ENCODE measurements around the gene TRMT2A.

Gene TRMT2A

GRCh38 chr22:20111045-20111688, 5.9 kb downstream of the TRMT2A start:
- Mint-ChIP-seq H3K4me1 (peaks cover 5% of the 10 kb centered on the region), H3K4me3 (peak overlapping the region in 1 of 3 experiments; percentile 54), H3K27me3 (ENCODE audit: low read depth) (no peaks in the 10 kb centered on the region), H3K9me3 (no peaks in the 10 kb centered on the region), H3K27ac (peak overlapping the region in 1 of 3 experiments; percentile 23), H3K36me3 (ENCODE audit: low read depth) (peaks cover 28% of the 10 kb centered on the region)
- TF ChIP-seq CTCF (IDR thresholded peaks at IDR 0.05; ENCODE audit: unreplicated experiment in 3 of 3), result peak in 2 of 3 experiments; percentile 18 to 34

- peak overlapping the region in 1 of 3 experiments; percentile 23 for H3K27ac Mint-ChIP-seq
- TF ChIP-seq CTCF (IDR thresholded peaks at IDR 0.05; ENCODE audit: unreplicated experiment in 3 of 3), result no peak
- H3K9me3 Mint-ChIP-seq, result no peaks in the 10 kb centered on the region
- no peaks in the 10 kb centered on the region for H3K27me3 Mint-ChIP-seq (ENCODE audit: low read depth)
- peaks cover 4% of the 10 kb centered on the region for H3K4me1 Mint-ChIP-seq
- H3K4me3 Mint-ChIP-seq, result peak overlapping the region in 1 of 3 experiments; percentile 54
- peaks cover 33% of the 10 kb centered on the region for H3K36me3 Mint-ChIP-seq (ENCODE audit: low read depth)
Measured at GRCh38 chr22:20110359-20110985, 6.6 kb downstream of the TRMT2A start.

- H3K9me3 Mint-ChIP-seq, result no peaks in the 10 kb centered on the region
- no peaks in the 10 kb centered on the region for H3K27me3 Mint-ChIP-seq (ENCODE audit: low read depth)
Measured at GRCh38 chr22:20109411-20110358, 7.3 kb downstream of the TRMT2A start.

GRCh38 chr22:20108757-20109230, 8.2 kb downstream of the TRMT2A start:
- no peaks in the 10 kb centered on the region for H3K27me3 Mint-ChIP-seq (ENCODE audit: low read depth)
- peaks cover under 1% of the 10 kb centered on the region for H3K4me1 Mint-ChIP-seq
- no peak overlapping the region for H3K27ac Mint-ChIP-seq
- H3K36me3 Mint-ChIP-seq (ENCODE audit: low read depth), result peaks cover 28% of the 10 kb centered on the region
- no peak overlapping the region for H3K4me3 Mint-ChIP-seq
- no peak for TF ChIP-seq CTCF (IDR thresholded peaks at IDR 0.05; ENCODE audit: unreplicated experiment in 3 of 3)
- H3K9me3 Mint-ChIP-seq, result no peaks in the 10 kb centered on the region

More at GRCh38 chr22:20109411-20110358, 7.3 kb downstream of the TRMT2A start:
- H3K4me1 Mint-ChIP-seq, result no peaks in the 10 kb centered on the region
- H3K36me3 Mint-ChIP-seq (ENCODE audit: low read depth), result peaks cover 32% of the 10 kb centered on the region
- TF ChIP-seq CTCF (IDR thresholded peaks at IDR 0.05; ENCODE audit: unreplicated experiment in 3 of 3), result no peak
- H3K4me3 Mint-ChIP-seq, result no peak overlapping the region
- H3K27ac Mint-ChIP-seq, result no peak overlapping the region

GRCh38 chr22:20107951-20108756, 8.9 kb downstream of the TRMT2A start:
- no peak for TF ChIP-seq CTCF (IDR thresholded peaks at IDR 0.05; ENCODE audit: unreplicated experiment in 3 of 3)

More at GRCh38 chr22:20107951-20108756, 8.9 kb downstream of the TRMT2A start:
- Mint-ChIP-seq H3K36me3 (ENCODE audit: low read depth) (peaks cover 34% of the 10 kb centered on the region), H3K4me3 (no peak overlapping the region), H3K27ac (no peak overlapping the region), H3K27me3 (ENCODE audit: low read depth) (no peaks in the 10 kb centered on the region), H3K4me1 (peaks cover 7% of the 10 kb centered on the region), H3K9me3 (no peaks in the 10 kb centered on the region)

All from nephron (organoid).